Keratinocyte (primary cell): ENCODE measurements around the gene GLA.

Source experiments
- EZH2 ChIP-seq: IDR thresholded peaks from one replicate; pipeline ENCODE4 v1.6.1; 2012; ENCODE audit warnings: inconsistent platforms, mild to moderate bottlenecking, low read length, moderate library complexity
- TF ChIP-seq, protein P1 (sequence below), 3 experiments: IDR thresholded peaks in 1 of 3; conservative IDR thresholded peaks in 1 of 3; optimal IDR thresholded peaks in 1 of 3; 2 replicates in 2 of 3; 3 replicates in 1 of 3; pipeline versions ENCODE3 to v1.5.1; 2011; ENCODE audit warnings: low read length in 3 of 3, mild to moderate bottlenecking in 3 of 3, moderate library complexity in 2 of 3, control low read depth in 1 of 3, inconsistent platforms in 1 of 3; ENCODE audit not compliant: insufficient read depth in 2 of 3; ENCODE audit errors: extremely low read depth in 1 of 3

- TF ChIP-seq, protein P1, sequence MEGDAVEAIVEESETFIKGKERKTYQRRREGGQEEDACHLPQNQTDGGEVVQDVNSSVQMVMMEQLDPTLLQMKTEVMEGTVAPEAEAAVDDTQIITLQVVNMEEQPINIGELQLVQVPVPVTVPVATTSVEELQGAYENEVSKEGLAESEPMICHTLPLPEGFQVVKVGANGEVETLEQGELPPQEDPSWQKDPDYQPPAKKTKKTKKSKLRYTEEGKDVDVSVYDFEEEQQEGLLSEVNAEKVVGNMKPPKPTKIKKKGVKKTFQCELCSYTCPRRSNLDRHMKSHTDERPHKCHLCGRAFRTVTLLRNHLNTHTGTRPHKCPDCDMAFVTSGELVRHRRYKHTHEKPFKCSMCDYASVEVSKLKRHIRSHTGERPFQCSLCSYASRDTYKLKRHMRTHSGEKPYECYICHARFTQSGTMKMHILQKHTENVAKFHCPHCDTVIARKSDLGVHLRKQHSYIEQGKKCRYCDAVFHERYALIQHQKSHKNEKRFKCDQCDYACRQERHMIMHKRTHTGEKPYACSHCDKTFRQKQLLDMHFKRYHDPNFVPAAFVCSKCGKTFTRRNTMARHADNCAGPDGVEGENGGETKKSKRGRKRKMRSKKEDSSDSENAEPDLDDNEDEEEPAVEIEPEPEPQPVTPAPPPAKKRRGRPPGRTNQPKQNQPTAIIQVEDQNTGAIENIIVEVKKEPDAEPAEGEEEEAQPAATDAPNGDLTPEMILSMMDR (optimal IDR thresholded peaks at IDR 0.05 in 1 of 3, IDR thresholded peaks at IDR 0.05 in 1 of 3, conservative IDR thresholded peaks at IDR 0.05 in 1 of 3; ENCODE audit: extremely low read depth in 1 of 3, insufficient read depth in 2 of 3, low read length in 3 of 3), result no peak
- no peak for TF ChIP-seq EZH2
Observed at GRCh38 chrX:101385026-101385684, 22.6 kb downstream of the GLA start.
